Effector memory CD8-positive, alpha-beta T cell (primary cell): ENCODE data around the gene MX1.
A peak's percentile ranks its signal among the peaks of the same experiment; 100 is the strongest.

Source experiments
- ATAC-seq: fragments of 150-1000 bp; cut with Tn5 transposase; replicated peaks from 2 replicates; pipeline ENCODE4 v1.10.0; 2021; ENCODE audit warnings: mild to moderate bottlenecking, moderate library complexity
- DNase-seq, 3 experiments: peaks; one replicate each; pipeline ENCODE4 v3.0.0; 2021
- H3K27ac Mint-ChIP-seq, 2 donors: one replicate each; pipeline ENCODE4 v1.8.0; 2022; ENCODE audit warnings: mild to moderate bottlenecking in 2 of 2, mixed read lengths in 2 of 2, moderate library complexity in 2 of 2
- H3K27me3 Mint-ChIP-seq, 2 donors: one replicate each; pipeline ENCODE4 v1.8.0; 2022; ENCODE audit warnings: mixed read lengths in 2 of 2
- H3K36me3 Mint-ChIP-seq: one replicate; pipeline ENCODE4 v1.8.0; 2022; ENCODE audit warnings: mild to moderate bottlenecking, moderate library complexity, mixed read lengths; ENCODE audit not compliant: insufficient read depth
- H3K4me1 Mint-ChIP-seq, 2 donors: one replicate each; pipeline ENCODE4 v1.8.0; 2022; ENCODE audit warnings: low read depth in 2 of 2, mixed read lengths in 2 of 2
- H3K4me3 Mint-ChIP-seq, 2 donors: one replicate each; pipeline ENCODE4 v1.8.0; 2022; ENCODE audit warnings: mild to moderate bottlenecking in 2 of 2, mixed read lengths in 2 of 2, moderate library complexity in 2 of 2
- H3K9me3 Mint-ChIP-seq, 2 donors: one replicate each; pipeline ENCODE4 v1.8.0; 2022; ENCODE audit warnings: mixed read lengths in 2 of 2

The MX1 gene

DNA sequence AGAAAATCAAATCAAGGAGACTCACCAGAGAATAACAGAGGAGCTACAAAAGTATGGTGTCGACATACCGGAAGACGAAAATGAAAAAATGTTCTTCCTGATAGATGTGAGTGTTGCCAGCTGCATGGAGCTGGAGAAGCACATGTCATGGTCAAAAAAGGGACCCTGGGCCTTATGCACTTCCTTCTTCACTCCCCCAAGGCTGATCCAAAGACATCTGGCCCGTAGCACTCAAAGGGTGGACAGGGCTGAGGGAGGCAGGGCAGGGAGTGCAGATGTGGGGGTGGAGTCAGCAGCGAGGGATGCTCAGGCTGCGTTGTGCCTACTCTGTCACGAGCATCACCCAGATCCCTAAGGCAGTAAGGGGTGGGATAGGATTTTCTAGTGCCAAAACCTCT, 19.4 kb downstream of the MX1 start:
- Mint-ChIP-seq H3K4me3 (no peak overlapping the region), H3K36me3 (peaks cover 65% of the 10 kb centered on the region), H3K4me1 (no peaks in the 10 kb centered on the region), H3K27me3 (no peaks in the 10 kb centered on the region), H3K9me3 (no peaks in the 10 kb centered on the region), H3K27ac (no peak overlapping the region)
- DNase-seq (no peak), ATAC-seq (no peak)

DNA sequence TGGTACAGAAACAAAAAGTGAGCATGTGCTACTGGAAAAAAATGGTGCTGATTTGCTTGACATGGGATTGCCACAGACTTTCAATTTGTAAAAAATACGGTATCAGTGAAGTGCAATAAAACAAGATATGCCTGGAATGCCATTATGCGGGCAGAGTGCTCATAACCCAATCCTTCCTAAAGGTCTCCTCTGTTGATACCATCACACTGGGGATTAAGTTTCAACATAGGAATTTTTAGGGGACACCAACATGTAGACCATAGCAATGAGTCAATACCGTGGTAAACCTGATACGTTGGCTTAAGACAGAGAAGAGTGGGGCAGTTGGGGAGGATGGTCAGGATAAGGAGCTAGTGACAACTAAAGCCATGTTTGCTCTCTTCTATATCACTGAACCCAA, 20.5 kb downstream of the MX1 start:
- peak overlapping the region in 1 of 2 donors; percentile 82 for H3K27ac Mint-ChIP-seq
- H3K27me3 Mint-ChIP-seq = no peaks in the 10 kb centered on the region
- H3K9me3 Mint-ChIP-seq = no peaks in the 10 kb centered on the region
- ATAC-seq (no peak), DNase-seq (no peak)
- H3K4me3 Mint-ChIP-seq = no peak overlapping the region
- H3K4me1 Mint-ChIP-seq = no peaks in the 10 kb centered on the region
- H3K36me3 Mint-ChIP-seq = peaks cover 62% of the 10 kb centered on the region

DNA sequence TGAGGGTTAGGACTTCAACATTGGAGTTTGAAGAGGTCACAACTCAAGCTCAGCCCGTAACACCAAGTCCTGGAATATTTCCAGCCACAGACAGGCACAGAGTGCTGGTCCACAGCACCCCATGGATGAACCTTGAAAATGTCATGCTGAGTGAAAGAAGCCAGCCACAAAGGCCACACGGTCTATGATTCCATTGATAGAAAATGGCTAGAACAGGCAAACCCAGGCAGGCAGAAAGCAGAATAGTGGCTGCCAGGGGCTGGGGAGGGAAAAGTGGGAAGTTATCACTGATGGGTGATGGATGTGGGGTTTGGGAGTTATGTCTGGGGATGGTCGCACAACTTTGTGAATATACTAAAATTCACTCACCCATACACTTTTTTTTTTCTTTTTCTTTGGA, 21.3 kb downstream of the MX1 start:
- DNase-seq (no peak), ATAC-seq (no peak)
- Mint-ChIP-seq H3K27ac (peak overlapping the region in 1 of 2 donors; percentile 82), H3K4me3 (no peak overlapping the region), H3K4me1 (no peaks in the 10 kb centered on the region), H3K9me3 (no peaks in the 10 kb centered on the region), H3K36me3 (peaks cover 54% of the 10 kb centered on the region), H3K27me3 (no peaks in the 10 kb centered on the region)

GRCh38 chr21:41449613-41450012, 23.6 kb downstream of the MX1 start:
- ATAC-seq (no peak), DNase-seq (no peak)
- Mint-ChIP-seq H3K27me3 (no peaks in the 10 kb centered on the region), H3K36me3 (peaks cover 39% of the 10 kb centered on the region), H3K4me1 (no peaks in the 10 kb centered on the region), H3K9me3 (no peaks in the 10 kb centered on the region), H3K27ac (no peak overlapping the region), H3K4me3 (no peak overlapping the region)

DNA sequence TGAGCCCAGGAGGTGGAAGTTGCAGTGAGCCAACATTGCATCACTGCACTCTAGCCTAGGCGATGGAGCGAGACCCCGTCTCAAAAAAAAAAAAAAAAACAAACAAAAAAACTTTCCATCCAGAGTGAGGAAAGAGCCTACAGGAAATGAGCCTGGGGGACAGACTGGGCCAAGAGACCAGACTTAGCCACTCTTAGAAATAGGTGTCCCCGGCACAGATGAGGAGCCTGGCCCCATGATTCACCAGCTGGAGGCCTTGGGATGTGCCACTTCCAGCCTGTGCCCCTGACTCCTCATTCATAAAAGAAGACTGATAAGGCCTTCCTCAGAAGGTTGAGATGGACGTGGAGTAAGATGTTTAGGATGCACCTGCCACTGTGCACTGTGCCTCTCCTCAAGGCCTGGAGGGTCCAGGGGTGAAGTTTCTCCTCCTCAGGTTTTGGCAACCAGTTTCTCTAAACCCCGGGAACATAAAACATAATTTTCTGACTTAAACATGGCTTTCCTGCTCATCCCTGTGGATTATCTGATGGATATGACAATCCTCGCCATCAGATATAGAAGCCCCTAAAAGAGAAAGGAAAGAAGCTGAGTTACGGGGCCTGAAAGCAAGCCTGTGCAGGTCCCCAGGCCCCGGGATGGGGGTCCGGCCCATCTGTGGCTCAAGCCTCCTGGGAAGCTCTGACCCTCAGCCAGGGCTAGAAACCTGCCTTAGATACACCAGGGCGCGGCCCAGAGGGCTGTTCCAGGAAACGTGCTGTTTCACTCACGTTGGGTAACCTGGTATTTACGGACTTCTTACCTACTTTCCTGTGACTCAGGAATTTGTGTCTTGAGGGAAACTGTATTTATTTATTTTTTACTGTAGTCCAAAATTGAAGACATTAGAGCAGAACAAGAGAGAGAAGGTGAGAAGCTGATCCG, 26.0 kb downstream of the MX1 start:
- Mint-ChIP-seq H3K4me3 (no peak overlapping the region), H3K4me1 (no peaks in the 10 kb centered on the region), H3K27ac (peak overlapping the region; percentile 60 to 62), H3K36me3 (peaks cover 35% of the 10 kb centered on the region), H3K9me3 (no peaks in the 10 kb centered on the region), H3K27me3 (no peaks in the 10 kb centered on the region)
- ATAC-seq = no peak
- no peak for DNase-seq

DNA sequence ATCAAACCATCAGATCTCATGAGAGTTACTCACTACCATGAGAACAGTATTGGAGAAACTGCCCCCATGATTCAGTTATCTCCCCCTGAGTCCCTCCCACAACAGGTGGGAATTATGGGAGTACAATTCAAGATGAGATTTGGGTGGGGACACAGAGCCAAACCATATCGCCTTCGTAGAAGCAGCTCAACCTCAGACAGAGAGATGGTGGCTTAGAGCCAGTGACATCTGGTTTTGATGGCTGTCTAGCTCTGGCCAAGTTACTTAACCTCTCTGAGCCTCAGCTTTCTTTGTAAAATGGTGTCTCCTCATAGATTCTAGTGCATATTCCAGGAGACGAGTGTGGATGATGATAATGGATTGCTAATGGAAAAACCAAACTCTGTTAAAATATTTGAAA, 27.2 kb downstream of the MX1 start:
- Mint-ChIP-seq H3K27me3 (no peaks in the 10 kb centered on the region), H3K4me3 (no peak overlapping the region), H3K4me1 (no peaks in the 10 kb centered on the region), H3K27ac (peak overlapping the region in 1 of 2 donors; percentile 60), H3K9me3 (no peaks in the 10 kb centered on the region), H3K36me3 (peaks cover 37% of the 10 kb centered on the region)
- no peak for ATAC-seq
- DNase-seq = no peak

DNA sequence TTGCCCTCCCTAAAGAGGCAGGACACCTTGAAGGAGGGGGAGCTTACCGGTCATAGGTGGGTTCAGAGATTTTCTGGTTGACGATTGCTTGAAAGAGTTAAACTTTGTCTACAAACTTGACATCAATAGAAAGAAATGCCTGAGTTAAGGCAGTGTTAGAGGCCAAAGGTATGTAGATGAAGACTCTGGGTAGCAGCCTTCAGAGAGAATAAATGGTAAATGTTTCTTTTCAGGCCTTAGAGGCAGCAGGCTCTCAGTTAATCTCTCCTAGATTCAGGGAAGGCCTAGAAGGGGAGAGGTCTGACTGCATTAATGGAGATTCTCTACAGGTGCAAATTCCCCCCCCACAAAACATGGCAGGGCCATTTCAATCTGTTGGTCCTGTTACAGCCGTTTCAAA, 27.7 kb downstream of the MX1 start:
- H3K4me3 Mint-ChIP-seq = no peak overlapping the region
- DNase-seq = no peak
- no peaks in the 10 kb centered on the region for H3K27me3 Mint-ChIP-seq
- peaks cover 37% of the 10 kb centered on the region for H3K36me3 Mint-ChIP-seq
- H3K27ac Mint-ChIP-seq = peak overlapping the region in 1 of 2 donors; percentile 60
- no peaks in the 10 kb centered on the region for H3K9me3 Mint-ChIP-seq
- H3K4me1 Mint-ChIP-seq = no peaks in the 10 kb centered on the region
- no peak for ATAC-seq

DNA sequence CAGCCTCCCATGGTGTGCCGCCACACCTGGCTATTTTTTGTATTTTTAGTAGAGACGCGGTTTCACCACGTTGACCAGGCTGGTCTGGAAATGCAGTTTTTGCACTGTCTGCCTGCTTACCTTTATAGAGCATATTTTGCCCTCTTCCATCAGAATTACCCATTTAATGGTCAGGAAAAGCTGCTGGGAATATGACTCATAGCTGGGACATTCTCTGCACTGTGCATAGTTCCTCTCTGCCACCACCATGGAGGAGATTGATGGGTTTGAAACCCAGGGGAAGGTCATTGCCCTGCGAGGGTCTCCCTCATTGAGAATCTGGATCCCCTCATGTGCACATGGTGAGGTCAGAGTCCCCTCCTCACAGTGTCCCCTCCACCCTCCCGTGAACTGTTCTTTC, 32.1 kb downstream of the MX1 start:
- no peaks in the 10 kb centered on the region for H3K9me3 Mint-ChIP-seq
- H3K4me1 Mint-ChIP-seq = peaks cover 0 to 6% of the 10 kb centered on the region in 2 donors
- H3K4me3 Mint-ChIP-seq = no peak overlapping the region
- DNase-seq = no peak
- no peak for ATAC-seq
- H3K27me3 Mint-ChIP-seq = no peaks in the 10 kb centered on the region
- H3K27ac Mint-ChIP-seq = no peak overlapping the region
- peaks cover 28% of the 10 kb centered on the region for H3K36me3 Mint-ChIP-seq

GRCh38 chr21:41458559-41458958, 32.5 kb downstream of the MX1 start:
- Mint-ChIP-seq H3K36me3 (peaks cover 28% of the 10 kb centered on the region), H3K9me3 (no peaks in the 10 kb centered on the region), H3K27ac (no peak overlapping the region), H3K27me3 (no peaks in the 10 kb centered on the region), H3K4me1 (peaks cover 0 to 6% of the 10 kb centered on the region in 2 donors), H3K4me3 (no peak overlapping the region)
- DNase-seq = no peak
- ATAC-seq = no peak

DNA sequence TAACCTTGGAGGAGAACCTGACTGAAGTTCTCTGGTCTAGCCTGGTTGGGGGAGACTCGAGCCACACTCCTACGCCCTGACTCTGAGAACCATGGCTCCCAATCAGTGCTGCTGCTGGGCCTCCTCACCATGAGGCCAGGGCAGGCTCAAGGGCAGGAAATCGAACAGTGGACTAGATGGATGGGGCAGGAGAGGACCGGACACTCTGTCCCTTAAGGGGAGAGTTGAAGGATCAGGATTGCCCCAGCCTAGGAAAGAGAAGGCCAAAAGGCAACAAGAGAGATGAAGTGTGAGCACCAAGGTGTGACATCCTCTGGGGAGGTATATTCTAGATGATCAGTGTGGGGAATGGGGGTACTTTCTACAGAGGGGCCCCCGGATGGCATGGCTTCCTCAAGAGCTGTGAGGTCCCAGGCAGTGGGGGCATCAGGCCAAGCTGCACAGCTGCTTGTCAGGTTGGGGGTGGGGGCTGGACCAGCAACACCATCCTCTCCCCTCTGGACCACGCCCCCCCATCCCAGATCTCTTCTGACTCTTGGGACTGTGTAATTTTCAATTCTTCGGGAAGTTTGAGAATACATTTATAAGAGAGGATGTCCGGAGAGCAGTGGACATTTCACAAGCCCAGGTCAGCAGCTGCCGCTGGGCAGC, 34.0 kb downstream of the MX1 start:
- H3K27me3 Mint-ChIP-seq = no peaks in the 10 kb centered on the region
- no peak overlapping the region for H3K4me3 Mint-ChIP-seq
- ATAC-seq = no peak
- no peaks in the 10 kb centered on the region for H3K9me3 Mint-ChIP-seq
- H3K36me3 Mint-ChIP-seq = peaks cover 27% of the 10 kb centered on the region
- H3K4me1 Mint-ChIP-seq = peaks cover 0 to 6% of the 10 kb centered on the region in 2 donors
- DNase-seq = no peak
- H3K27ac Mint-ChIP-seq = peak overlapping the region; percentile 30 to 79

DNA sequence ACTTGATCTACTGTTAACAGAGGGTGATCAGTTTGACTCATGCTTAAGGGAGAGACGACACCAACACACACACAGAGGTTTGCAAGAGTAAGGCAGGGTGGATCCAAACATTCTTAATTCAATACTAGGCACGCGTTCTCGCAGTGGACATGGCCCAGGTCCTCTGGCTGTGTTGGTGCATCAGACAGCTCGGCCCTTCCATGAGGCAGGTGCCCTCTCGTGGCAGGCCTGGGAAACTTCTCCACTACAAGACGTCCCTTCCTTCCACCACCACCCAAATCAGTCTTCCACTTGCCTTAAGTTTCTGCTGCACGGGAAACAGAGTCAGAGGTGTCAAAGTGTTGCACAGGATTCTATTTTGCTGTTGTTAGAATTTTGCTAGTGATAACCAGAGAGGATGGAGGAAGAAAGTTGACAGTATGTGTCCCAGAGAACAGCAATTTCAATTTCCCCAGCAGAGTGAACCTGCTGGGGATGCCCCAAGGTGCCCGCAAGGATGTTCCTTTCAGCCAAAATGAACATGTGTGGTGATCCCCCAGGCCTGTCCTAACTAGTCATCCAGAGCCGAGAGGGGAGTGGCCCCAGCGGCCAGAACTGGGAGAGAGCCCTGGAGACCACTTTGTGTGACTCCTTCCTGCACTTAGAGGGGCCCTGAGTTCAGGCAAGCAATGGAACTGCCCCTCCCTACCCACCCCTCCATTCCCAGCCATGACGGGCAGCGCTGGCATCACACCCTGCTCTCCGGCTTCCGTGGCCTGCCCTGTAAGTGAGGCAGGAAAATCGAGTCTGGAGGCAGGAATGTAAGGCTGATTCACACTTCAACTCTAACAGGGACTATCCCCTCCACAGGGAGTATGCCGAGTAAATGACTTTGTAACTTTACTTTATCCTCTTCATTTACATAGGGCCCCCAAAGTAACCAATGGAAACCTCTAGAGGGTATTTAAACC, 34.8 kb downstream of the MX1 start:
- Mint-ChIP-seq H3K4me1 (peaks cover 0 to 6% of the 10 kb centered on the region in 2 donors), H3K27ac (peak overlapping the region; percentile 44 to 79), H3K4me3 (no peak overlapping the region), H3K27me3 (peaks cover 0 to 5% of the 10 kb centered on the region in 2 donors), H3K36me3 (peaks cover 20% of the 10 kb centered on the region), H3K9me3 (no peaks in the 10 kb centered on the region)
- DNase-seq (peak; percentile 31 to 37 (median 36)), ATAC-seq (peak; percentile 59)

- H3K4me1 Mint-ChIP-seq = peaks cover 0 to 9% of the 10 kb centered on the region in 2 donors
- H3K27ac Mint-ChIP-seq = no peak overlapping the region
- no peak for DNase-seq
- ATAC-seq = no peak
- no peaks in the 10 kb centered on the region for H3K36me3 Mint-ChIP-seq
- H3K4me3 Mint-ChIP-seq = no peak overlapping the region
- no peaks in the 10 kb centered on the region for H3K9me3 Mint-ChIP-seq
- H3K27me3 Mint-ChIP-seq = peaks cover 22 to 50% of the 10 kb centered on the region in 2 donors
Measured at GRCh38 chr21:41465176-41465781, 39.2 kb downstream of the MX1 start.
